NAMALWA (cell line): Measurements from ENCODE around the gene SEMA3B.
"Not testable (repeated sequence)": the region's sequence is repeated elsewhere in the genome, so short reads cannot be mapped to it uniquely, and the experiment has no call there.

Experiments used
- DNase-seq: peaks from one replicate; pipeline ENCODE4 v3.0.0-alpha.2; 2015; ENCODE audit warnings: low spot score

SEMA3B gene

GRCh38 chr3:50237754-50238548 is 31.0 kb upstream of the SEMA3B start:
- DNase-seq, result peak; percentile 78

DNA sequence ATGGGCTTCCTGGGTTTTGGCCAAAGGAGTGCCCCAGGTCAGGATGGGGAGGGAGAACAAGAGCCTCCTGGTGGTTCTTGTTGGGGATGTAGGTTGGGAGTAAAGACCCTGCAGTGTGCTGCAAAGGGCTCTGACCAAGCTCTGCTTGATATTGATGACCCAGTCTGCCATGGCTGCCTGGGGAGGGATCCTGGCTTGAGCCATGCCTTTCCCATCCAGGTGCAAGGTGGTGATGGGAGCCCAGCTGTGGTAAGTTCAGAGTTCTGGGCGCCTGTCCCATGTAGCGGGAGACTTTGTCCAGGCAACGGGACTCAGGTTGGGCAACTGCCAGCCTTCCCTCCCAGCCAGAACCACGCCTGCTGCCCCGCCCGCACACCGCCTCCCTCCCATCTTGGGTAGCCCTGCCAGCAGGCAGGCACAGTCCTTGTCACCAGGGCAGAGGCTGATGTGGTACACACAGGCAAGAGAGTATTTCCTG is 30.4 kb upstream of the SEMA3B start:
- DNase-seq, result no peak

DNA sequence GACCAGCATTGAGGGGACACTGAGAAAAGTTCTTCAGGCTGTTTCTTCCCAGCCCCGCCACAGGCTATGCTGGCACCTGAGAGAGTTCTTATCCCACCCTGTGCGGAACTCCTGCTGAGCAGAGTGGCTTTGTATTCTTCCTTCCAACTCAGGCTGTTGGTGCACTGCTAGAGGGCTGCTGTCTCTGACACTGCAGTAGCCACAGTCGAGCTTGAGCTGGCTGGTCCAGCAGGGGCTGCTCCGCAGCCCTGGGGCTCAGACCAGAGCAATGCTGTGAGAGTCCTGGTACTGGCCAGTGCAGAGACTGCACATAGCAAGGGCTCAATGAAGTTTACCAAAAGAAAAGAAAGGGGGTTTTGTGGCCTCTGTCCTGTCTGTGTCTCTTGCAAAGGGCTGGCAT is 29.3 kb upstream of the SEMA3B start:
- DNase-seq, result no peak

DNA sequence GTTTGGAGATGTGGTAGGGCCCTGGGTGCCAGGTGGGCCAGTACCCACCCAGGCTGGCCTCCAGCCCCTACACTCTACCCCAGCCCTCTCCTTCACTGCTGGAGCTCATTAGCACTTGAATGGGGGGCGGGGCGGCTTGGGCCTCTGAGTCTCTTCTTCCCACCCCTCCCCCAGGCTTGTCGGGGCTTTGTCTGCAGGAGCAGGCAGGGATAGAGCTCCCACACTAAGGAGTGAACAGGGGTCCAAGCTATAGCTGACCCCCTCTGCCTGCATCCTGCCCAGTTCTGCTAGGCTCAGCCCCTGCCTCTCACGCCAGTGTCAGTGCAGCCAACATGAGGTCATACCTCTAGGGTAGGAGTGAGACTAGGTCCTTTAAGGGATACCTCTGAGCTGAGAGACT is 27.8 kb upstream of the SEMA3B start:
- no peak for DNase-seq

DNA sequence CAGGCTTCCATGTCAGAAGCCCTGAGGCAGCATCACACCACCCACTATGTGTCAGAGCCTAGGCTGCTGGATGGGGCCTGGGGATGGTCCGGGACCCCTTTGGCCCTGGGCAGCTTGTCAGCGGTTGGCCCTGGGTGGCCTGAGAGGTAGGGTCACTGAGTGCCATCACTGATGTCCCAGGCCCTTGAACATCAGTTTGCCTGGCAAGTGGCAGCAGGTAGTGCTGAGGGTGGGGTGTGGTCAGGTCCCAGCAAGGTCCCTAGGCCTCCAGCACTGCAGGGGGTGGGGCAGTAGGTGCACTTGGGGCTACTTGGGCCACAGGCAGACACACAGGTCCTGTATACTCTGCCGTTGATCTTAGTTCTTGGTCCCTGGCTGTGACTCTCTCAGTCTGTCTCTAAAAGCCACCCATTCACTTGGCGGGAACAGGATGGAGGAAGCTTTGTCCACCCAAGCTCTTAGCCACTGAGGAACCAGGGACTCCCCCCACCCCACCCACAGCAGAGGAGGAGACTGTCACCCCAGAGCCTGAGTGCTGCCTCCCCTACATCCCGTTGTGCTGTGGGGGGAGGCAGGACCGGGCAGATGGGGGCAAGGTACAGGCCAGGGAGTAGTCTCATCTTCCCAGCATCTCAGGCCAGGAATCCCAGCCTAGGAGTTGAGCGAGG is 27.1 kb upstream of the SEMA3B start:
- DNase-seq, result no peak

GRCh38 chr3:50242381-50242770 is 26.6 kb upstream of the SEMA3B start:
- DNase-seq, result no peak

- peak; percentile 46 for DNase-seq
These were observed 25.9 kb upstream of the SEMA3B start for GRCh38 chr3:50242851-50243542.

DNA sequence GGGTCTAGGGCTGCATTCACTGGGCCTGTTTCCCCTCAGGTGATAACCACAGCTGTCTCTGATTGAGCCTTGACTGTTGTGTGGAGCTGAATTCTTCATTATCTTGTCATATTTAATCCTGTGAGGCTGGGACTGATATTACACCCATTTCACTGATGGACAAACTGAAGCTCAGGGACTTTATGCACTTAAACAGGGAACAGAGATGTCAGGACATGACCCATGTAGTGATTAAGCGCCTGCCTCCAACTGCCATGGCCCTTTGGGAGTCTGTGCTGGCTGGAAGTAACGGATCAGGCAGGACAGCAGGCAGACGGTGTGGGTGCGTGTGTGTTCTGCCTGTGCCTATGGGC is 25.4 kb upstream of the SEMA3B start:
- no peak for DNase-seq

DNA sequence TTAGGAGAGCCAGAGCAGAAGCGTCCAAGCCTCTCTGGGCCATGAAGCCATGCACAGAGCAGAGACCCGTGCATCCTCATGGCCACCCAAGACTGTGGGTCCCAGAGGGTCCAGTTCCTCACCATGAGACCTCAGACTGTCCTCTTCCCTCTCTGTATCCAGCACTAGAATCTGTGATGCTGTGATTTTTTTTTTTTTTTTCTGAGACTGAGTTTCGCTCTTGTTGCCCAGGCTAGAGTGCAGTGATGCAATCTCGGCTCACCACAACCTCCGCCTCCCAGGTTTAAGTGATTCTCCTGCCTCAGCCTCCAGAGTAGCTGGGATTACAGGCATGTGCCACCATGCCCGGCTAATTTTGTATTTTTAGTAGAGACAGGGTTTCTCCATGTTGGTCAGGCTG is 24.1 kb upstream of the SEMA3B start:
- DNase-seq, result not testable (repeated sequence)

DNA sequence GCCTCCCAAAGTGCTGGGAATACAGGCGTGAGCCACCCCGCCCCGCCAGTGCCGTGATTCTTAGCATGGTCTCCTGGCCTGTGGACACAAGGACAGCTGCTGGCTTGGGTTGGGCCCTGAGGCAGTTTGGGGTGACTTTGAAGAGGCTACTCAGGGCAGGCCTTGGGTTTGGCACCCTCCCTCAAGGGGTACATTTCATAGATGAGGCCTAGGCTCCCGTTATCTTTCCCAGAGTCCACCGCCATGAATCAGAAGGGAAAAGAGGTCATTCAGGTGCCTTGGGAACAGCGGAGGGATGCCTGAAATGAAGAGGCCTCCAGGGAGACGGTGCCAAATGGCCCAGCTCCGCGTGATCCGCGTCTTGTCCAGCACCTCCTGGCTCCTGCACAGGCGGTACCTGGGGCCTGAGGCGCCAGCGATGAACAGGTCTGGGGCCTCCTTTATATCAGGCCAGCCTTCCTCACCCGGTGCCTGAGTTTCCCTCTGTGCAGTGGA is 23.6 kb upstream of the SEMA3B start:
- DNase-seq, result no peak

GRCh38 chr3:50245831-50246516 is 23.0 kb upstream of the SEMA3B start:
- peak; percentile 78 for DNase-seq

- DNase-seq, result no peak
These were observed 22.4 kb upstream of the SEMA3B start for GRCh38 chr3:50246517-50246954.

DNA sequence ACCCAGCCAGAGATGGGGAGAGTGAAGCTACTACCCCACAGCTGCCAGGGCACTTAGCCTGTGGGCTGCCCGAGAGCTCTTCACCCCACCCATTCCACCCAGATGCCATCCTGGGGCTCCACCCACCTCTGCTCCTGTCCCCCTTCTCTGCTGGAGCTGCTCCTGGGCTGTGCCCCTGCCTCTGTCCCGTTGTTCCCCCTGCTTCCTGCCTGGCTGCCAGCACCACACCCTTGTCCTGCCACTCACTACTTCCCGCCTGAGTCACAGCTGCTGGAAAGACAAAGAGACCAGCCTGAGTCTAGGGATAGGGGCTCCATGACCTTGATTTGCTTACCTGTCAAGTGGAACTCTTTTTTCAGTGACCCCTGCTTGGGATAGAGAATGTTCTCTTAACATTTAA is 20.6 kb upstream of the SEMA3B start:
- DNase-seq, result no peak

GRCh38 chr3:50249457-50249856 is 19.5 kb upstream of the SEMA3B start:
- no peak for DNase-seq

GRCh38 chr3:50250514-50250913 is 18.4 kb upstream of the SEMA3B start:
- no peak for DNase-seq

DNA sequence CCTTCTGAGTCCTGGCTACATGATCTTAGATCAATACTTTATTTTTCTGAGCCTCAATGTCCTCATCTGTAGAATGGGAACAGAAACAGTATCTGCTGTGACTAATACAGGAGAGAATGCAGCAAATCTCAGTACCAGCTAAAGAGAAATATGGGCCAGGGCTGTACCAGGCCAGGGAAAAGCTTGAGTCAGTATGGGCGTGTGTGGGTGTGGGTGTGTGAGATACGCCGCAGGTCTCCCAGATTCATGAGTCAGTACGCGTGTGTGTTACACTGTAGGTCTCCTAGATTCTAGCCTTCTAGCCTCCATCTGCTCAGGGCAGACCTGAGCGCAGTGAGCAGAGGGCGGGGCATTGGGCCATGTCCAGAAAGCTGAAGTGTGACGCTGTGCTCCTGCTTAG is 17.7 kb upstream of the SEMA3B start:
- no peak for DNase-seq

GRCh38 chr3:50254577-50255250 is 14.2 kb upstream of the SEMA3B start:
- no peak for DNase-seq

DNA sequence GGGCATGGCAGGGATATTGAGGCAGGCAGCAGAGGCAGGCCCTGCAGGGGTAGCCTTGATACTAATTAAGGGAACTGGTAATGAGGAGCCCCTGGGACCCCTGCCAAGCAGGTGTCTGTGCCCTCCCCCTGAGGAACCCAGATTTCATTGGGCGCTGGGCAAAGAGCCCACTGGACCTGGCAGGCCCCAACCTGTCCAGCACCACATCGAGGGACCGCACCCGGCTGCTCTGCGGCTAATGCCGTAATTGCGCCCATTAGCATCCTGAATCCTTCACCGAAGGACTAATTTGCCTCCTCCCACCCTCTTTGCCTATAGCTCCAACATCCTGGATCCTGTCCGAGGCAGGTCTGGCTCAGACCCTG is 13.7 kb upstream of the SEMA3B start:
- DNase-seq, result no peak

GRCh38 chr3:50256978-50257890 is 11.7 kb upstream of the SEMA3B start:
- DNase-seq, result peak; percentile 42

DNA sequence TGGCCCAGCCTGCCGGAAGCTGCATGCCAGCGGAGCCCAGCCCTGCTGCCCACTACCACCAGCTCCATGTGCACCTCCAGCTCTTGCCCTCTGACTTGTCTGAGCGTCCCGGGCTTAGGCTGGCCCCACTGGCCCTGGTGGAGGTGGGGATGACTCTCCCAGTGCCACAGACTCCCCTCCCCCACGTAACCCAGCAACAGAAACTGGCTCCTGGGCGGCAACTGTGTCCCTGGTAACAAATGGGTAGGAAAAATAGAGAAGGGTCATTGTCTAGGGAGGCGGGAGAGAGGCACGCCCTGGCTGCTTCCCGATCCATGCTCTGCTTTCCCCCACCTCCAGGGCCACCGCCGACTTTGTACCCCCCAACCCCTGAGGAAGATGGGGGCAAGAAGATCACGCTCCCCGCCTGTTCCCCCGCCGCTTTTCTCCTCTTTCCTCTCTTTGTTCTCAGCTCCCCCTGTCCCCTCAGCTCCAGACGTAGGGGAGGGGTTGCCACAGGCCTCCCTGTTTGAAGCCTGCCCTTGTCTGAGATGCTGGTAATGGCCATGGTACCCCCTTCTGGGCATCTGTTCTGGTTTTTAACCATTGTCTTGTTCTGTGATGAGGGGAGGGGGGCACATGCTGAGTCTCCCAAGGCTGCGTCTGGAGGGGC is 10.8 kb upstream of the SEMA3B start:
- no peak for DNase-seq
